PFSK-1 (cell line): ENCODE data around the gene ZC3H11A.

Experiments
- FOXP2 ChIP-seq: optimal IDR thresholded peaks from 2 replicates; pipeline ENCODE3; 2011; ENCODE audit warnings: borderline replicate concordance, control low read depth, inconsistent platforms; ENCODE audit not compliant: insufficient read depth; ENCODE audit errors: extremely low read length, extremely low read depth
- POLR2AphosphoS5 ChIP-seq: IDR thresholded peaks from 2 replicates; pipeline ENCODE4 v1.6.1; 2012; ENCODE audit warnings: low read depth, mild to moderate bottlenecking, control low read depth, low read length, moderate library complexity
- SIN3A ChIP-seq: IDR thresholded peaks from 2 replicates; pipeline ENCODE4 v1.6.1; 2012; ENCODE audit warnings: mild to moderate bottlenecking, low read length, moderate library complexity, borderline replicate concordance; ENCODE audit not compliant: insufficient read depth
- TAF1 ChIP-seq: IDR thresholded peaks from 2 replicates; pipeline ENCODE4 v1.6.1; 2012; ENCODE audit warnings: low read length, control low read depth, borderline replicate concordance; ENCODE audit not compliant: insufficient read depth
- TF ChIP-seq, protein P1 (sequence below), 2 experiments: IDR thresholded peaks; 2 replicates each; pipeline versions ENCODE4 v1.6.1 to v1.8.0; 2011 to 2012; ENCODE audit warnings: low read depth in 2 of 2, low read length in 2 of 2, control low read depth in 1 of 2, inconsistent platforms in 1 of 2, mild to moderate bottlenecking in 1 of 2, moderate library complexity in 1 of 2; ENCODE audit not compliant: insufficient read depth in 1 of 2

DNA sequence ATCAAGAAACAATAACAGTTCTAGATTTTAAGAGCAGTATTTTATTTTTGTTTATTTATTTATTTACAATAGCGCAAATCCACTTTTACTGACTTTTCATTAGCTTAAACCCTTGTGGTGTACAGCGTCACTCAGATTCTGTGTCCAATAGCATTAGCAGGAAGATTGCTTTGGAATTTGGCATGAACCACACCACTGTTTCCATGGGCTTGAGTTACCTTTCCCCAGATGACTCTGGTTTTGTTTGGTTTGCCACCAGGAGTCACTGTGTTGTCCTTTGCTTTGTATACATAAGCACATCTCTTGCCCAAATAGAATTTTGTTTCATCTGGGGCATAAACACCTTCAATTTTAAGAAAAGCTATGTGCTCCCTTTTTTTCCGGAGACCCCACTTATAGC is 40.1 kb downstream of the ZC3H11A start:
- no peak for TF ChIP-seq TAF1
- TF ChIP-seq FOXP2, result no peak
- TF ChIP-seq SIN3A, result no peak
- TF ChIP-seq POLR2AphosphoS5, result no peak
- TF ChIP-seq, protein P1, sequence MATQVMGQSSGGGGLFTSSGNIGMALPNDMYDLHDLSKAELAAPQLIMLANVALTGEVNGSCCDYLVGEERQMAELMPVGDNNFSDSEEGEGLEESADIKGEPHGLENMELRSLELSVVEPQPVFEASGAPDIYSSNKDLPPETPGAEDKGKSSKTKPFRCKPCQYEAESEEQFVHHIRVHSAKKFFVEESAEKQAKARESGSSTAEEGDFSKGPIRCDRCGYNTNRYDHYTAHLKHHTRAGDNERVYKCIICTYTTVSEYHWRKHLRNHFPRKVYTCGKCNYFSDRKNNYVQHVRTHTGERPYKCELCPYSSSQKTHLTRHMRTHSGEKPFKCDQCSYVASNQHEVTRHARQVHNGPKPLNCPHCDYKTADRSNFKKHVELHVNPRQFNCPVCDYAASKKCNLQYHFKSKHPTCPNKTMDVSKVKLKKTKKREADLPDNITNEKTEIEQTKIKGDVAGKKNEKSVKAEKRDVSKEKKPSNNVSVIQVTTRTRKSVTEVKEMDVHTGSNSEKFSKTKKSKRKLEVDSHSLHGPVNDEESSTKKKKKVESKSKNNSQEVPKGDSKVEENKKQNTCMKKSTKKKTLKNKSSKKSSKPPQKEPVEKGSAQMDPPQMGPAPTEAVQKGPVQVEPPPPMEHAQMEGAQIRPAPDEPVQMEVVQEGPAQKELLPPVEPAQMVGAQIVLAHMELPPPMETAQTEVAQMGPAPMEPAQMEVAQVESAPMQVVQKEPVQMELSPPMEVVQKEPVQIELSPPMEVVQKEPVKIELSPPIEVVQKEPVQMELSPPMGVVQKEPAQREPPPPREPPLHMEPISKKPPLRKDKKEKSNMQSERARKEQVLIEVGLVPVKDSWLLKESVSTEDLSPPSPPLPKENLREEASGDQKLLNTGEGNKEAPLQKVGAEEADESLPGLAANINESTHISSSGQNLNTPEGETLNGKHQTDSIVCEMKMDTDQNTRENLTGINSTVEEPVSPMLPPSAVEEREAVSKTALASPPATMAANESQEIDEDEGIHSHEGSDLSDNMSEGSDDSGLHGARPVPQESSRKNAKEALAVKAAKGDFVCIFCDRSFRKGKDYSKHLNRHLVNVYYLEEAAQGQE (IDR thresholded peaks at IDR 0.05; ENCODE audit: insufficient read depth in 1 of 2, low read depth in 2 of 2, low read length in 2 of 2), result no peak
